Stimulated activated memory B cell treated with anti-CD40 and anti-IgM and Interleukin-4, amounts not matched to agents 10 μg/mL and 1 μg/mL and 100 μg/mL, for 72 hours (primary cell): ENCODE data around the gene NCKIPSD.

ENCODE experiments used
- ATAC-seq: fragments of 150-1000 bp; cut with Tn5 transposase; 2 replicates; pipeline ENCODE4 v1.10.0; 2021
- H3K27ac Mint-ChIP-seq: one replicate; pipeline ENCODE4 v1.8.0; 2022; ENCODE audit warnings: mild to moderate bottlenecking, mixed read lengths
- H3K27me3 Mint-ChIP-seq: one replicate; pipeline ENCODE4 v1.8.0; 2022; ENCODE audit warnings: mixed read lengths
- H3K36me3 Mint-ChIP-seq: one replicate; pipeline ENCODE4 v1.8.0; 2022; ENCODE audit warnings: mixed read lengths
- H3K4me1 Mint-ChIP-seq: one replicate; pipeline ENCODE4 v1.8.0; 2022; ENCODE audit warnings: mixed read lengths
- H3K4me3 Mint-ChIP-seq: one replicate; pipeline ENCODE4 v1.8.0; 2022; ENCODE audit warnings: mild to moderate bottlenecking, moderate library complexity, mixed read lengths
- H3K9me3 Mint-ChIP-seq: one replicate; pipeline ENCODE4 v1.8.0; 2022; ENCODE audit warnings: mixed read lengths

The NCKIPSD gene

GRCh38 chr3:48674505-48674904 lies 11.2 kb downstream of the NCKIPSD start:
- Mint-ChIP-seq H3K4me1 (peaks cover 14% of the 10 kb centered on the region), H3K9me3 (no peaks in the 10 kb centered on the region), H3K36me3 (peaks cover 31% of the 10 kb centered on the region), H3K27me3 (no peaks in the 10 kb centered on the region), H3K4me3 (no peak overlapping the region), H3K27ac (no peak overlapping the region)
- no peak for ATAC-seq

GRCh38 chr3:48672522-48672921 lies 13.2 kb downstream of the NCKIPSD start:
- H3K27me3 Mint-ChIP-seq, result no peaks in the 10 kb centered on the region
- ATAC-seq, result no peak
- peaks cover 18% of the 10 kb centered on the region for H3K36me3 Mint-ChIP-seq
- peak overlapping the region; percentile 17 for H3K27ac Mint-ChIP-seq
- peaks cover 12% of the 10 kb centered on the region for H3K4me1 Mint-ChIP-seq
- no peak overlapping the region for H3K4me3 Mint-ChIP-seq
- no peaks in the 10 kb centered on the region for H3K9me3 Mint-ChIP-seq

DNA sequence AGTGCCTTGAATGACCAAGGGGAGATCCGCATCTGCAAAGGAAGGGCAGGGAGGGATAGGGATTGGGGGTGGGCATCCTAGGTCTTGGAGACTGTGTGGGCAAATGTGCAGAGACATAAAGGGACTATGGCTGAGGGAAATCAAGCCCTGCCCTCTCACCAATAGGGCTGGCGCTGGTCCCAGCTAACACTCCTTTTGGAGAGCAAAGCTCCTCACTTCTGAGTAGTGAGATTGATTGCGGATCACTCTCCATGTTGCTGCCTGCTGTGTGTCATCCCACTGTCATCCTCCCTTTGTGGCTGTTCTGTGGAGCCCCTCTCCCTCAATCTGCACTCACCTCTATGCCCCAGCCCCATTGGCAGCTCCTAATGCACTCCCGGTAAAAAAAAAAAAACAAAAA lies 20.8 kb downstream of the NCKIPSD start:
- no peak overlapping the region for H3K4me3 Mint-ChIP-seq
- H3K36me3 Mint-ChIP-seq, result no peaks in the 10 kb centered on the region
- H3K27ac Mint-ChIP-seq, result no peak overlapping the region
- ATAC-seq, result no peak
- H3K9me3 Mint-ChIP-seq, result no peaks in the 10 kb centered on the region
- peaks cover 29% of the 10 kb centered on the region for H3K4me1 Mint-ChIP-seq
- peaks cover 21% of the 10 kb centered on the region for H3K27me3 Mint-ChIP-seq

GRCh38 chr3:48664313-48664644 lies 21.4 kb downstream of the NCKIPSD start:
- no peak overlapping the region for H3K27ac Mint-ChIP-seq
- peaks cover 21% of the 10 kb centered on the region for H3K27me3 Mint-ChIP-seq
- no peaks in the 10 kb centered on the region for H3K36me3 Mint-ChIP-seq
- no peak for ATAC-seq
- H3K4me3 Mint-ChIP-seq, result peak overlapping the region; percentile 89
- peaks cover 29% of the 10 kb centered on the region for H3K4me1 Mint-ChIP-seq
- no peaks in the 10 kb centered on the region for H3K9me3 Mint-ChIP-seq

GRCh38 chr3:48663489-48664312 lies 22.0 kb downstream of the NCKIPSD start:
- H3K4me3 Mint-ChIP-seq, result peak overlapping the region; percentile 89
- H3K27ac Mint-ChIP-seq, result peak overlapping the region; percentile 83

GRCh38 chr3:48662753-48663488 lies 22.8 kb downstream of the NCKIPSD start, which contains the start of gene CELSR3:
Gene CELSR3, minus strand, starts transcription at chr3:48662886. Its CDS starts 252 bp downstream, at chr3:48662634.
- Mint-ChIP-seq H3K4me1 (peaks cover 29% of the 10 kb centered on the region), H3K27ac (peak within 1 kb of the TSS; percentile 83), H3K36me3 (no peaks in the 10 kb centered on the region), H3K4me3 (peak within 1 kb of the TSS; percentile 89), H3K9me3 (no peaks in the 10 kb centered on the region), H3K27me3 (peaks cover 21% of the 10 kb centered on the region)
- ATAC-seq, result peak; percentile 49

More at GRCh38 chr3:48663489-48664312, 22.0 kb downstream of the NCKIPSD start:
- H3K27me3 Mint-ChIP-seq, result peaks cover 21% of the 10 kb centered on the region
- ATAC-seq, result peak; percentile 94
- H3K4me1 Mint-ChIP-seq, result peaks cover 29% of the 10 kb centered on the region
- H3K9me3 Mint-ChIP-seq, result no peaks in the 10 kb centered on the region
- H3K36me3 Mint-ChIP-seq, result no peaks in the 10 kb centered on the region

GRCh38 chr3:48662145-48662752 lies 23.5 kb downstream of the NCKIPSD start:
- Mint-ChIP-seq H3K4me1 (peaks cover 31% of the 10 kb centered on the region), H3K9me3 (no peaks in the 10 kb centered on the region), H3K36me3 (no peaks in the 10 kb centered on the region), H3K27ac (no peak overlapping the region), H3K27me3 (peaks cover 21% of the 10 kb centered on the region), H3K4me3 (peak overlapping the region; percentile 60)
- peak; percentile 2 for ATAC-seq

- no peaks in the 10 kb centered on the region for H3K36me3 Mint-ChIP-seq
- no peaks in the 10 kb centered on the region for H3K9me3 Mint-ChIP-seq
- peaks cover 21% of the 10 kb centered on the region for H3K27me3 Mint-ChIP-seq
- peak overlapping the region; percentile 60 for H3K4me3 Mint-ChIP-seq
- peaks cover 37% of the 10 kb centered on the region for H3K4me1 Mint-ChIP-seq
- ATAC-seq, result no peak
- H3K27ac Mint-ChIP-seq, result no peak overlapping the region
These were observed 24.1 kb downstream of the NCKIPSD start for GRCh38 chr3:48661501-48662144.

- no peaks in the 10 kb centered on the region for H3K9me3 Mint-ChIP-seq
- no peaks in the 10 kb centered on the region for H3K36me3 Mint-ChIP-seq
- H3K4me3 Mint-ChIP-seq, result peak overlapping the region; percentile 41
- no peak overlapping the region for H3K27ac Mint-ChIP-seq
- H3K4me1 Mint-ChIP-seq, result peaks cover 39% of the 10 kb centered on the region
- no peak for ATAC-seq
- H3K27me3 Mint-ChIP-seq, result peaks cover 21% of the 10 kb centered on the region
These were observed 24.8 kb downstream of the NCKIPSD start for GRCh38 chr3:48660800-48661400.

DNA sequence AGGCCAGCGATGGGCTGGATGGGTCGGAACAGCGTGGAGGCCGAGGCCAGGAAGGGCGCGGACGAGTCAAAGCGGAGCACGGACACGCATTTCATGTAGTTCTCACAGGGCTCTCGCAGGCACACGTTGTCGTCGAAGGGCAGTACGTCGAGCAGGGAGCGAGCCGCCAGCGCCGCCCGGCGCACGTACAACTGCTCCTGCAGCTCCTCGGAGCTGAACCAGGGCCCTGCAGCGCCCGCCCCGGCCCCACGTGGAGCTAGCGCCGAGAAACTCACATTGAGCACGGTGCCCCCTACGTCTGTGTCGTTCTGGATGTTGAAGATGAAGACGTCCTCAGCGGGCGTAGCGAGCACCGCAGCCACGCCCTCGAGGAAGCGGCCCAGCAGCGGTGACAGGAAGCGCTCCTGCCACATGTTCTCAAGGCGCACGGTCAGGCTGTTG lies 28.9 kb downstream of the NCKIPSD start:
- ATAC-seq, result no peak
- Mint-ChIP-seq H3K9me3 (no peaks in the 10 kb centered on the region), H3K27me3 (no peaks in the 10 kb centered on the region), H3K4me3 (peak overlapping the region; percentile 79), H3K36me3 (no peaks in the 10 kb centered on the region), H3K27ac (peak overlapping the region; percentile 83), H3K4me1 (peaks cover 35% of the 10 kb centered on the region)

DNA sequence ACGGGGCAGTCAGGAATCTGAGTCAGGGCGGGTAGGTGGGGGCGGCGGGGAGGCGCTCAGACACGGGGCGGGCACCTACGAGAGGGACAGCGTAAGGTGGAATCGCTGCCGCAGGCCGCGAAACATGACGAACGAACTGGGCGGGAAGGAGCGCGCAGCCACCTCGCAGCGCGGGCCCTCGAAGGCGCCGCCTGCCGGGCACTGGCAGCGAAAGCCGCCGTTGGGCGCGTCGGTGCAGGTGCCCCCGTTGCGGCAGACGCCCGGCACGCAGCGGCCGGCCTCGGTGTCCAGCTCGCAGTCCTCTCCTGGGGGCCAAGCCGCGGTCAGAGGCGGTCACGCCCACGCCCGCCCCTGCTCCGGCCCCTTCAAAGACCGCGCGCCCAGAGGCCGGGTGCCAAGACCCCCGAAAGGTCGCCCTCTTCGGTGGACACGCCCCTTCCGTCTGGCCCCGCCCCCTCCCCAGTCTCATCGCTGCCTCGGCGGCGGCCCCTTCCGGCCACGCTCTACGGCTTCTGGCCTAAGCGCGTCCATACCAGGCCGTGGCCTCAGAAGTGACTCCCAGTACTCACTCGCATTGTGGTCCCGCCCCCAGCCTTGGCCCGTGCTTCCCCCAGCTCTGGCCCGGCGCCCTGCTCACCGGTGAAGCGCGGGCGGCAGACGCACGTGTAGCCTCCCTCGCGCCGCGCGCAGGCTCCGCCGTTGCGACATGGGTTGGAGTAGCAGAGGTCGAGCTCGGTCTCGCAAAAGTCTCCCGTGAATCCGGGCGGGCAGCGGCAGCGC lies 29.5 kb downstream of the NCKIPSD start:
- H3K36me3 Mint-ChIP-seq, result no peaks in the 10 kb centered on the region
- H3K27me3 Mint-ChIP-seq, result no peaks in the 10 kb centered on the region
- H3K4me3 Mint-ChIP-seq, result peak overlapping the region; percentile 79
- peak; percentile 86 for ATAC-seq
- H3K27ac Mint-ChIP-seq, result peak overlapping the region; percentile 83
- H3K4me1 Mint-ChIP-seq, result peaks cover 29% of the 10 kb centered on the region
- no peaks in the 10 kb centered on the region for H3K9me3 Mint-ChIP-seq

- Mint-ChIP-seq H3K4me3 (peak overlapping the region; percentile 79), H3K4me1 (peaks cover 28% of the 10 kb centered on the region), H3K27ac (peak overlapping the region; percentile 83), H3K36me3 (no peaks in the 10 kb centered on the region), H3K9me3 (no peaks in the 10 kb centered on the region), H3K27me3 (no peaks in the 10 kb centered on the region)
- ATAC-seq, result peak; percentile 52
These were observed 30.1 kb downstream of the NCKIPSD start for GRCh38 chr3:48655606-48656005.

DNA sequence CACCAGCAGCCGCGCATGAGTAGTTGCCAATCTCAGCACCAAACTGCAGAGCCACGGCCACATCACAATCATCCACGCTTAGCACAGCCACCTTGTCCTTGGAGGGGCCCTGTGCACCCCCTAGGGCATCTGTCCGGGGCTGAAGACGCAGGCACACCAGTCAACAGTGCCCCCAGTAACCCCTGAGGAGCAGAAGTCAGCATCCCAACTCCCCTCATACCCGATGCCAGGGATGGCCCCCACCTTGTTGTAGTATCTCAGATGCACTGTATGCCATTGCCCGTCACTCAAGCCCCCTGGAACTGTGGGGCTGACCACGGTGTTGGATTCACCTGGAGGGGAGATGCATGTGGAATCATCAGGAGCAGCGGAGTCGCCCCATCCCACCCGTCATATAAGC lies 30.7 kb downstream of the NCKIPSD start:
- H3K4me1 Mint-ChIP-seq, result peaks cover 28% of the 10 kb centered on the region
- H3K36me3 Mint-ChIP-seq, result no peaks in the 10 kb centered on the region
- peak overlapping the region; percentile 79 for H3K4me3 Mint-ChIP-seq
- ATAC-seq, result no peak
- H3K9me3 Mint-ChIP-seq, result no peaks in the 10 kb centered on the region
- peak overlapping the region; percentile 83 for H3K27ac Mint-ChIP-seq
- H3K27me3 Mint-ChIP-seq, result no peaks in the 10 kb centered on the region
